Glomerular visceral epithelial cell (primary cell): ENCODE results near the gene GATAD2A.

Experiments used
- DNase-seq: peaks from one replicate; pipeline ENCODE4 v3.0.0-alpha.2; 2016; ENCODE audit errors: extremely low spot score

The GATAD2A gene

GRCh38 chr19:19513682-19514081 is 108.2 kb downstream of the GATAD2A start:
- DNase-seq: no peak

GRCh38 chr19:19514215-19514657 is 108.8 kb downstream of the GATAD2A start:
- no peak for DNase-seq

GRCh38 chr19:19514881-19515641 is 109.6 kb downstream of the GATAD2A start, which contains the start of gene TSSK6:
TSS of gene TSSK6 (minus strand) at chr19:19515548. CDS start at chr19:19515427, 121 bp downstream.
- no peak for DNase-seq

- DNase-seq: peak; percentile 92
These were observed 110.4 kb downstream of the GATAD2A start, which contains the start of gene NDUFA13 for GRCh38 chr19:19515642-19516519. TSS of gene NDUFA13 (plus strand) at chr19:19516225. CDS start at chr19:19516239, 14 bp downstream.

- no peak for DNase-seq
These were observed 111.8 kb downstream of the GATAD2A start for GRCh38 chr19:19517235-19517619.

- DNase-seq: no peak
These were observed 115.5 kb downstream of the GATAD2A start for GRCh38 chr19:19520989-19521388.

GRCh38 chr19:19523177-19523576 is 117.7 kb downstream of the GATAD2A start:
- DNase-seq: no peak

- no peak for DNase-seq
These were observed 118.6 kb downstream of the GATAD2A start for GRCh38 chr19:19524053-19524452.

GRCh38 chr19:19525611-19526380 is 120.3 kb downstream of the GATAD2A start:
- no peak for DNase-seq

- DNase-seq: no peak
These were observed 121.3 kb downstream of the GATAD2A start for GRCh38 chr19:19526581-19527370.

- no peak for DNase-seq
These were observed 121.8 kb downstream of the GATAD2A start for GRCh38 chr19:19527371-19527656.

GRCh38 chr19:19527674-19528625 is 122.5 kb downstream of the GATAD2A start:
- no peak for DNase-seq

- DNase-seq: no peak
These were observed 123.4 kb downstream of the GATAD2A start, which contains the start of gene YJEFN3 for GRCh38 chr19:19528721-19529490. TSS of gene YJEFN3 (plus strand) at chr19:19528911. CDS start at chr19:19528933, 22 bp downstream.

GRCh38 chr19:19529783-19530422 is 124.4 kb downstream of the GATAD2A start:
- DNase-seq: no peak

GRCh38 chr19:19530423-19530804 is 124.9 kb downstream of the GATAD2A start:
- DNase-seq: no peak

GRCh38 chr19:19530889-19531288 is 125.4 kb downstream of the GATAD2A start:
- DNase-seq: no peak

GRCh38 chr19:19531951-19532805 is 126.7 kb downstream of the GATAD2A start:
- DNase-seq: peak; percentile 58
